GM18867 (cell line): Measurements from ENCODE around the gene DELE1.
"Not testable (repeated sequence)": the region's sequence is repeated elsewhere in the genome, so short reads cannot be mapped to it uniquely, and the experiment has no call there.

ENCODE experiments used
- ATAC-seq: cut with Tn5 transposase; IDR thresholded peaks from one replicate; pipeline ENCODE4 v1.9.1; 2021; ENCODE audit warnings: mild to moderate bottlenecking, moderate library complexity; ENCODE audit not compliant: unreplicated experiment

The DELE1 gene

GRCh38 chr5:141889282-141889871, 34.3 kb upstream of the DELE1 start:
- ATAC-seq: no peak

DNA sequence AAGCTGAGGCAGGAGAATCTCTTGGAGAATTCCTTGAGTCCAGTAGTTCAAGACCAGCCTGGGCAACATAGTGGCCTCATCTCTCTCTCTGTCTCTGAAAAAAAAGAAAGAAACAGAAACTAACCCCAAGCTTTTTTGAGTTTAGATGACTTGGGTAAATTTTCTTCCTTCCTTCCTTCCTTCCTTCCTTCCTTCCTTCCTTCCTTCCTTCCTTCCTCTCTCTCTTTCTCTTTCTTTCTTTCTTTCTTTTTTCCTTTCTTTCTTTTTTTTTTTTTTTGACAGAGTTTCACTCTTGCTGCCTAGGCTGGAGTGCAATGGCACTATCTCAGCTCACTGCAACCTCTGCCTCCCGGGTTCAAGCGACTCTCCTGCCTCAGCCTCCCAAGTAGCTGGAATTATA, 33.2 kb upstream of the DELE1 start:
- not testable (repeated sequence) for ATAC-seq

DNA sequence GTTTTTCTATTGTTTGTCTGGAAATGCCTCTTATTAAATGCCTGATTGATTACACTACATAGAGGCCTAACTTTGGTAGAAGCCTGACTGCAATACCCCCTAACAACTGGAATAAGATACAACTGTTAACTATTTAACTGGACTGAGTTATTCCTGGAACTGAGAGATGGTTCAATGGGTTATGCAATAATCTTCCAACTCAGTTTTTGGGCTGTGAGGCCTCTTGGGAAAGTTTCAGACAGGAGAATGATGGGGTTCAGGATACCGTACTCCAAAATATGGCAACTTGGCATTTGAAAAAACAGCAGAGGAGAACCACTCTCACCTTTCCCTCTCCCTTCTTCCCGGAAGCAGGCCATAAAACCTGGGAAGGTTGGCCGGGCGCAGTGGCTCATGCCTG, 26.2 kb upstream of the DELE1 start:
- no peak for ATAC-seq

DNA sequence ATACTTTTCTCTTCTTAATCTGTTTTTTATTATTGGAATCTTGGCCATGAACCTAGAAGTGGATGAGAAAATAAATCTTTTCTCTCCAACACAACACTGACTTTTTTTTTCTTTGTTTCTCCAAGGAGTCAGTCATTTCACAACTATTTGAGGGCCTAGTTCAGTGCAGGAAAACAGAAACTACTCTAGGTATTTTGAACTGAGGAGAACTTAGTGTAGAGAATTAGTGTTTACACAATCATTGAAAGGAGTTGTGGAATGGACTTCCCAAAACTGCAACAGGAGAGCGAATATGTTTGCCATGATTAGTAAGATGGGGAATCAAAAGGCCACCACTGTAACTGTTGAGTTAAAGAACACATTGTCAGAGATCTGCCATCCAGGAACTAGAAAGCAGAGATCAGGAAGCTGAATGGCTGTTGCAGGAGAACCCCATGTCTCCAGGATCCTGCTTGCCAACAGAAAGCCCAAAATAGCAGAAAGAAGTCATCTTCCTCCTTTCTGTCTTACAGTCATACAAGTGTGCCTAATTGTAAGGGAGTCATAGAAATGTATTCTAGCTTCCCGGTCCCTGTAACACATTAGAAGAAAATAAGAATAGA, 25.1 kb upstream of the DELE1 start:
- ATAC-seq: no peak

- ATAC-seq: no peak
Measured at GRCh38 chr5:141902015-141902814, 21.5 kb upstream of the DELE1 start.

- ATAC-seq: peak; percentile 44
Measured at GRCh38 chr5:141903261-141903660, 20.4 kb upstream of the DELE1 start.

GRCh38 chr5:141904551-141904950, 19.1 kb upstream of the DELE1 start:
- no peak for ATAC-seq

DNA sequence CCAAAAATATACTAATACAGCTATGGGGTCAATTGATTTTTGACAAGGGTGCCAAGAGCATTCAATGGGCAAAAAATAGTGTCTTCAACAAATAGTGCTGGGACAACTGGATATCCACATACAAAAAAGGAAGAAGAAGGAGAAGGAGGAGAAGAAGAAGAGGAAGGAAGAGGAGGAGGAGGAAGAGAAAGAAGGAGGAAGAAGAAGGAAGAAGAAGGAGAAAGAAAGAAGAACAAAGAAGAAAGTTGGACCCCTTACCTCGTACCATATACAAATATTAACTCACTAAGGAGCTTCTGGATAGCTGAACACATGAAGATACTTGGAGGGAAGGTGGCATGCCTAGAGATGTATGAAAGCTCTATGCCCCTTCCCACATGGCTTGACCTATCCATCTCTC, 17.2 kb upstream of the DELE1 start:
- no peak for ATAC-seq

DNA sequence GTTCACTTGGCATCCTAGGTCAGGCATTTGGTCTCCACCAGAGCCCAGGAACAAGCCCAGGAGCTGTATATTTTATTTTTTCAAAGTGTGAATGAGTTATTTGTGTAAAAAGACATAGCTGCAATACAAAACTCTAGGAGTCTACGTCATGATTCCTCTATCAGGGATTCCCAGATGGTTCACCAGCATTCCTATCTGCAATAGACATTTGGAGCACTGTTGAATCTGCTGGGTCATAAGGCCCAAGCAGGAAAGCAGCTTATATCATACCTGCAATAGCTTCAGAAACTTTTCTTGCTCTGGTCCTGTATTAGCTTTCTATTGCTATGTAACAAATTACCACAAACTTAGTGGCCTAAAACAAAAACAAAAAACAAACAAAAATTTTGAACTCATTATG, 16.7 kb upstream of the DELE1 start:
- no peak for ATAC-seq

DNA sequence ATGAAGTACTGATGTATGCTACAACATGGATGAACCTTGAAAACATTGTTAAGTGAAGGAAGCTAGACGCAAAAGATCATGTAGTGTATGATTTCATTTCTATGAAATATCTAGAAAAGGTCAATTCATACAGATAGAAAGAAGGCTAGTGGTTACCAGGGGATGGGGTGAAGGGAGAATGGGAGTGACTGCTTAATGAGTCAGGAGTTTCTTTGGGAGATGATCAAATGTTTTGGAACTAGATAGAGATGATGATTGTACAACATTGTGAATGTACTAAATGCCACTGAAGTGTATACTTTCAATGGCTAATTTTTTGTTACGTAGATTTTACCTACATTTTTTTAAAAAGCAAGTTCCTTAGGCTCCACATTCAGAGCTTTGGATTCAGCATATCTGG, 14.9 kb upstream of the DELE1 start:
- no peak for ATAC-seq

- ATAC-seq: no peak
Measured at GRCh38 chr5:141909212-141909611, 14.5 kb upstream of the DELE1 start.

DNA sequence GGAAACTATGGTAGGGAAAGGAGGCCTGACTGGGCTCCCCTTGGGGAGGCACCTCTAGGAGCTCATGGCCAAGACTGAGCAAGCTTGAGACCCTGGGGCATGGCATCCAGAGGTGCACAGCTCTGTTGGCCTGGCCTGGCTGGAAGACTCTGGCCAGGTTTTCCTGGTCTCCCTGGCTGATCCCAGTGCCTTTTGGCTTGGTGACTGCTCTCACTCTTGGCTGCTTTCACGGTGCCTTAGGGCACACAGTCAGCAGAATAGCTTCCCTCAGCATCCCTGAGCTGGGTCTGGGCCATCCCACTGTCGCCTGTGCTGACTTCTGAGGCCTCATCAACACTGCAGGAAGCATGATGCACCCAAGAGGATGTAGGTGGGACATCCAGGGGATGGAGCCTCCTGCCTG, 13.4 kb upstream of the DELE1 start:
- no peak for ATAC-seq

GRCh38 chr5:141913560-141914198, 10.0 kb upstream of the DELE1 start:
- no peak for ATAC-seq

- peak; percentile 60 for ATAC-seq
Measured at GRCh38 chr5:141914199-141914743, 9.4 kb upstream of the DELE1 start.

DNA sequence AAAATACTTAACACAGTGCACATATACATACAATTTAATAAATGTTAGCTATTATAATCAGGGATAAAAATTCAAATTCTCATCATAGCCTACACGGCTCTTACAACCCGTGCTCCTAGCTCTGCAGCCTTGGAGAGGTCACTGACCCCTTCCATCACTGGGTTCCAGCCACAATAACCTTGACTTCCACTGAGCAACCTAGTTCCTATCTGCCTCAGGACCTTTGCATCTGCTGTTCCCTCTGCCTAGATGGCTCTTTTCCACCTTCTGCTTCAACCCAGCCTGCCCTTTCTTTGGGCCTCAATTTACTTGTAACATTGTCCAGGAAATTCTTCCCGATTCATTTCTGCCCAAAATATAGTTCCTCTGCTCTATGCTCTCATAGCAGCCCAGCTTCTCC, 8.9 kb upstream of the DELE1 start:
- no peak for ATAC-seq

DNA sequence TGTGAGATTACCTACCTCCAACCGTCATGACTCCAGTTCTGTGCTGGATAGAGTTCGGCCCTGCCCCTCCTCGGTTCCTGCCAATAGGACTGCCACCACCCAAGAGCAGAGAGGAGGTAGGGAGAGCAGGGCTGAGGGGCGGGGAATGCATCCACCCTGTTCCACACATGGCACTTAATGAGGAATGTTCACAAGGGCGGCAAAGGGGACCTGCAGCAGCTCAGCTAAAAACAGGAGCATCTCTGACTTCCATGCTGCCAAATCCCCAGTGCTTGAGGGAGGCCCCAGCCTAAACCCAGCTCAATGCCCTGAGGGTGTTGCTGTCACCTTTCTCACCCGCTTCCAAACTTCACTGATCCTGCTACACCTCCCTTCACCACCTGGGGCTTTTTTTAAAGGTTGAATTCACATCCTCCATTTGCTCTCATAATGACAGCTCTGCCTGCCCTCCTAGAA, 7.8 kb upstream of the DELE1 start:
- ATAC-seq: no peak

DNA sequence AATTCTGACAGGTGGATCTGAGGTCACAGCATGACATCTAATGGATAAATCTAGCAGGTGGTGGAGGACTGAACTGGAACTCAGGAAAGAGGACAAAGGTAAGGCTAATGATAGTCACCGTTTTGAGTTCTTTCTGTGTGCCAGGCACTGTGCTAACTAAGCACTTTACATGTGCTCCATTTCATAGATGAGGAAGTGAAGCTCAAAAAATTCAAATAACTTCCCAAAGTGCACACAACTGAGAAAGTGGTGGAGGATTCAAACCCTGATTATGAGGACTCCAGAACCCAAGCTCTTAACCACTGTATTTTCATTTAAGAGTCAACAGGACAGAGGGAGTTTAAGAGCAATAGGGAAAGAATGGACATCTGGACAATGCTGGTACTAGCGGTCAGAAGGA, 7.1 kb upstream of the DELE1 start:
- peak; percentile 49 for ATAC-seq

DNA sequence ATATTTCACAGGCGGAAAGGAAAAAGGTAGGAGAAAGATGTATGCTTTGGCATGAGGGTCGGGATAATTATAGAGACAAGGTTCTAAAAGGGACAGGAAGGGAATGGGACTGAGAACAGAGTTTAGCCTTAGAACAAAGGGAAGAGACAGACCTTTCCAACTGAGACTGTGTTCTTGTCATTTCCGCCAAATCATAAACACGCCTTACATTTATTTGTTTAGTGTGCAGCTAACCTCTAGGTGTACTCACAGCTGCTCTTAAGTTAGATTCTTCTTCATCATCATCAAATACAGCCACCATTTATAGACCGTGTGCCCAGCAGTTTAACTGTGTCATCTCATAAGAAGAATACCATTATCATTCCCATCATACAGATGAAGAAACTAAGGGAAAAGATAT, 5.9 kb upstream of the DELE1 start:
- no peak for ATAC-seq

DNA sequence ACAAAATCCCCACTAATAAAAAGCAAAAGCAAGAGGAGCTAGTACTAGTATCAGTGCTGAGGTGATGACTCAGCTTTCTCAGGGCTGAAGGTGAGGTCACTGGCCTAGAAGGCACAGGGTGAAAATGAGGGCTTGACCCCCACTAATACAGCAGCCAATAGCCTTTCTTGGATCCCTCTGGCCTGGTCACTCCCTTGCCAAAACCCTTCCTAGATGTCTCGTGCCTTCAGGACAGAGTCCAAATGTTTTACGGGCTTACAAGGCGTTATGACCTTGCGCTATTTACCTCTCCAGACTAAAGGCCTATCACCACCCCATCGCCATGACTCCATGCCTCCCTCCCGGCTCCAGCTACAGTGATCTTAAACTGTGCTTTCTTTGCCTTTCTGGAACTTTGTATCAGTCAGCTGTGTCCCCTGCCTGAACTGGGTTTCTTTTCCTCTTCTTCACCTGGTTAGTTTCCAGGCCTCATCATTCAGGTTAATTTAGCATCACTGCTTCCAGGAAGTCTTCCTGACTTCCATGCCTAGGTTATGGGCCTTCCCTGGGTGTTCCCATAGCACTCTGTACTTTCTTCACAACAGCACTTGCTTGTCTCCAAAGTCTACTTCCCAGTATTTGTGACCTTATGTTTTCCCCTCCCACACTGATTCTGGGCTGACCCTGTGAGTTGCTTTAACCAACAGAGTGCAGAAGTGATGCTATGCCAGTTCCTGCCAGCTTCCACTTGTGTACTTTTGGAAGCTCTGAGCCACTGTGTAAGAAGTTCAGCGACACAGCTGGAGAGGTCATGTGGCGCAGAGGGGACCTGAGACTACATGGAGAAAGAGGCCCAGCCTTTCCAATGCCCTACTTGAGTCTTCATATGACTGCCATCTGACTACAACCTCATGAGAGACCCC, 4.2 kb upstream of the DELE1 start:
- ATAC-seq: no peak

DNA sequence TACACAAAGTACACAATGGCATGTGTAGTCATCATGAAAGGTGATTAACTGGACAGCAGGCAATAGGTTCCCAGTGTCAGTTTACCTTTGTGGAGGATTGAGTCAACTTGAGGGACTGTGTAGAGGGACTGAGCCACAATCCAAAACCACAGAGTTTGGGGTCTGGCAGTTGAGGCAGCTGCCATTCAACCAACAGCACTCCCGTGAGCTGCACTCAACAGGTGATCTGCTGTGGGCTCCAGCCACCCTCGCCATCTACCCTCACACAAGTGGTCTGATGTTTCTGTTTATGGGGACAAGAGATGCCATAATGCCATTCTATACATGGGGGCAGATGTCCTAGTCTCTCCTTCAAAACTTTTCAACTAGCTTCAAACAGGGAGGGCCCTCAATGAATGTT, 2.9 kb upstream of the DELE1 start:
- no peak for ATAC-seq
